HCT116 (cell line): Measurements from ENCODE around the gene SLC17A4. TPM values are rescaled to one million over a fixed set of nuclear protein-coding genes. Genes with fewer than 3 reads are reported as not detected.

ENCODE experiments used
- ATAC-seq: fragments of 200-7000 bp; cut with Tn5 transposase; 2 replicates; pipeline ENCODE4 v1.9.1; 2020; ENCODE audit warnings: mild to moderate bottlenecking, moderate library complexity
- BruUV-seq: library from RNA; stranded (reverse); fragments of 400-500 nt; replicated peaks from 2 replicates; lab custom pipeline; 2021; lab: Mats Ljungman, UMichigan
- CTCF ChIA-PET: fragments of 300-600 bp; sonication (Branson Sonifier 250); formaldehyde crosslinking; loops from one replicate; lab custom pipeline; 2021; ENCODE audit warnings: antibody characterized with exemption; lab: Charles Lee
- POLR2A ChIA-PET: fragments of 300-600, 350-600 bp; sonication (Branson Sonifier 250); formaldehyde crosslinking; loops from one replicate; lab custom pipeline; 2021; ENCODE audit warnings: antibody characterized with exemption; lab: Charles Lee
- RAD21 ChIA-PET, 2 experiments: fragments of 300-600 bp; sonication (Branson Sonifier 250); formaldehyde crosslinking; loops; one replicate each; lab custom pipeline; 2023; ENCODE audit warnings: low total read pairs in 2 of 2; ENCODE audit not compliant: uncharacterized antibody in 2 of 2, unreplicated experiment in 2 of 2, low non-redundant PET in 1 of 2; lab: Charles Lee
- DNase-seq: peaks from one replicate; pipeline ENCODE4 v3.0.0-alpha.2; 2010; ENCODE audit warnings: low read depth, low spot score
- H2AFZ ChIP-seq: fragments of 200-600 bp; shearing (Covaris generic), sonication (generic); 2 replicates; pipeline ENCODE4 v1.6.1; 2017; ENCODE audit warnings: low read depth, mixed run types, mixed read lengths, antibody characterized with exemption, low read length; ENCODE audit not compliant: poor library complexity, severe bottlenecking
- H3K27ac ChIP-seq: 2 replicates; pipeline ENCODE4 v1.5.1; 2012; ENCODE audit warnings: low read depth, low read length
- H3K27me3 ChIP-seq: fragments of 200-600 bp; sonication (generic); 2 replicates; pipeline ENCODE4 v1.6.1; 2016; ENCODE audit warnings: mixed run types, low read length, mixed read lengths; ENCODE audit not compliant: insufficient read depth
- H3K36me3 ChIP-seq, 2 experiments: fragments of 200-500 bp in 1 of 2; fragments of 200-600 bp in 1 of 2; sonication (Bioruptor generic) in 1 of 2; sonication (generic) in 1 of 2; 2 replicates each; pipeline versions ENCODE4 v1.5.1 to v1.6.1; 2014 to 2016; ENCODE audit warnings: low read length in 2 of 2, inconsistent platforms in 1 of 2, mixed read lengths in 1 of 2, mixed run types in 1 of 2; ENCODE audit not compliant: insufficient read depth in 2 of 2, control insufficient read depth in 1 of 2
- H3K4me1 ChIP-seq, 2 experiments: fragments of 200-600 bp in 1 of 2; sonication (generic) in 1 of 2; 2 replicates each; pipeline versions ENCODE4 v1.5.1 to v1.6.1; 2012 to 2017; ENCODE audit warnings: low read length in 2 of 2, inconsistent platforms in 1 of 2, mild to moderate bottlenecking in 1 of 2, mixed read lengths in 1 of 2, mixed run types in 1 of 2, moderate library complexity in 1 of 2; ENCODE audit not compliant: insufficient read depth in 2 of 2, control insufficient read depth in 1 of 2
- H3K4me2 ChIP-seq: fragments of 200-600 bp; sonication (generic); 2 replicates; pipeline ENCODE4 v1.6.1; 2017; ENCODE audit warnings: mixed run types, low read length, mixed read lengths
- H3K4me3 ChIP-seq, 2 experiments: fragments of 200-600 bp in 1 of 2; sonication (generic) in 1 of 2; replicated peaks in 1 of 2; 2 replicates each; pipeline ENCODE4 v1.5.1; 2011 to 2016; ENCODE audit warnings: low read length in 2 of 2, control low read depth in 1 of 2, low read depth in 1 of 2, mild to moderate bottlenecking in 1 of 2, mixed read lengths in 1 of 2, mixed run types in 1 of 2
- H3K79me2 ChIP-seq: fragments of 200-600 bp; sonication (generic); 2 replicates; pipeline ENCODE4 v1.6.1; 2017; ENCODE audit warnings: mild to moderate bottlenecking, mixed run types, low read length, moderate library complexity, mixed read lengths; ENCODE audit not compliant: insufficient read depth
- H3K9ac ChIP-seq: fragments of 200-600 bp; sonication (generic); 2 replicates; pipeline ENCODE4 v1.6.1; 2016; ENCODE audit warnings: low read length, mixed read lengths
- H3K9me2 ChIP-seq: fragments of 200-600 bp; sonication (generic), shearing (Covaris generic); 2 replicates; pipeline ENCODE4 v1.6.1; 2017; ENCODE audit warnings: mixed run types, mild to moderate bottlenecking, moderate library complexity; ENCODE audit not compliant: insufficient read depth
- H3K9me3 ChIP-seq, 2 experiments: fragments of 200-500 bp in 1 of 2; fragments of 200-600 bp in 1 of 2; sonication (Bioruptor generic) in 1 of 2; sonication (generic) in 1 of 2; 2 replicates each; pipeline ENCODE4 v1.6.1; 2014 to 2017; ENCODE audit warnings: low read length in 2 of 2, mixed read lengths in 2 of 2, inconsistent platforms in 1 of 2, low read depth in 1 of 2, mild to moderate bottlenecking in 1 of 2, mixed run types in 1 of 2, moderate library complexity in 1 of 2; ENCODE audit not compliant: control insufficient read depth in 1 of 2, insufficient read depth in 1 of 2
- H4K20me1 ChIP-seq: fragments of 200-600 bp; sonication (generic), shearing (Covaris generic); 2 replicates; pipeline ENCODE4 v1.6.1; 2017; ENCODE audit warnings: mixed run types, mild to moderate bottlenecking, moderate library complexity; ENCODE audit not compliant: insufficient read depth
- CBX3 ChIP-seq: IDR thresholded peaks from 2 replicates; pipeline ENCODE4 v1.6.1; 2012; ENCODE audit warnings: low read depth
- CEBPB ChIP-seq: IDR thresholded peaks from 2 replicates; pipeline ENCODE4 v1.6.1; 2012; ENCODE audit warnings: low read depth
- ELF1 ChIP-seq: IDR thresholded peaks from 2 replicates; pipeline ENCODE4 v1.6.1; 2012; ENCODE audit warnings: low read depth, borderline replicate concordance
- EZH2phosphoT487 ChIP-seq: fragments of 200-600 bp; IDR thresholded peaks from 2 replicates; pipeline ENCODE4 v1.6.1; 2018; ENCODE audit warnings: antibody characterized with exemption, borderline replicate concordance
- JUND ChIP-seq: IDR thresholded peaks from 2 replicates; pipeline ENCODE4 v1.6.1; 2012
- SRF ChIP-seq: IDR thresholded peaks from 2 replicates; pipeline ENCODE4 v1.6.1; 2012; ENCODE audit warnings: low read depth
- YY1 ChIP-seq: IDR thresholded peaks from 2 replicates; pipeline ENCODE4 v1.6.1; 2011; ENCODE audit warnings: low read length, low read depth, moderate library complexity, mild to moderate bottlenecking; ENCODE audit not compliant: insufficient replicate concordance; ENCODE audit errors: extremely low read depth
- intact Hi-C: fragments of 100-400 bp; cut with micrococcal nuclease; formaldehyde crosslinking; loops from 2 replicates; pipeline ENCODE4 v1.10.0; 2022
- total RNA-seq: library from RNA; stranded (reverse); gene quantifications from one replicate; pipeline ENCODE4 v1.2.1, GENCODE V29; 2021; ENCODE audit not compliant: unreplicated experiment
- TF ChIP-seq, protein P1 (sequence below): IDR thresholded peaks from 2 replicates; pipeline ENCODE4 v1.6.1; 2012

SLC17A4 gene
- total RNA-seq, 1 experiment from 2014 or later, result not detected

DNA sequence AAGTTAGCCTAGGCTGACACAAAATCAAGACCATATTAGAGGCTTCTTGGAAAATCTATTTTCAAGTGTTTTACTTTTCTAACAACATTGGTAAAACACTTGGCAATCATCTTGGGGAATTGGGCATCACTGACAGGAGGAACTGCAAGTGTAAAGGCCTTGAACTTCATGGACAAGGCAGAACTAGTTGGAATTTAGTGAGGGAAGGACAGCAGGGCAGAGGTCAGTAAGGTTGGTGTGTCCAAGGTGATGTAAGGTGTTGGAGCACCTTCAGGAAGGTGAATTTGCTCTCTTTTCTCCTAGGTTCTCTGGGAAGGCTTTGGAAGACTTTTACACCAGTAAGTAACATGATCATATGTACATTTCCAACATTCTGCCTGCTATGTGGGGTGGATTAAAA lies 1.5 kb upstream of the SLC17A4 start (continued):
- TF ChIP-seq SRF (no peak), ELF1 (no peak), EZH2phosphoT487 (no peak)

DNA sequence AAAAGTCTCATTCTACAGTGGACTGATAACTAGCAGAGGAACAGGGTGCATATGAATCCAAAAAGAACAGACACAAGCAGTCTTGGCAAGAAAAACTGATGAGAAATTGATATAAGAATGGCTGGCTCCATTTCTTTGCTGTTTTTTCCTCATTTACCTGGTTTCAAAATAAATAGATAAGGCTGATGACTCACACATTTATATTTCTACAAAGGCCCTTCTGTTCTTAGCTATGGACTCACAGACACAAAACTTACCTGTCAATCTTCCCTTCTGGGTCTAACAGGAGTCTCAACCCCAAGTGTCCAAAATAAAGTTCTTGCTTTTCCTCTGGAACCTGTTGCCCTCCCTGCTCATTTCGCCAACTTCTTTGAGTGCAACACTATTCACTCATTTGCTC lies 941 bp downstream of the SLC17A4 start:
- H3K27me3 ChIP-seq, result no peaks in the 10 kb centered on the region
- ChIA-PET RAD21 (no interaction called here), POLR2A (no interaction called here), CTCF (interaction anchor here (1.2 kb wide), 1 partner anchor 12 kb away, joined by 3 read pairs; no protein-coding TSS in a partner anchor)
- H3K9me3 ChIP-seq, result no peaks in the 10 kb centered on the region
- no peak for TF ChIP-seq CBX3
- no peak for TF ChIP-seq JUND
- TF ChIP-seq CEBPB, result no peak
- TF ChIP-seq, protein P1, sequence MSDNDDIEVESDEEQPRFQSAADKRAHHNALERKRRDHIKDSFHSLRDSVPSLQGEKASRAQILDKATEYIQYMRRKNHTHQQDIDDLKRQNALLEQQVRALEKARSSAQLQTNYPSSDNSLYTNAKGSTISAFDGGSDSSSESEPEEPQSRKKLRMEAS, result no peak
- TF ChIP-seq ELF1, result no peak
- TF ChIP-seq YY1, result no peak
- H3K4me3 ChIP-seq, result no peak overlapping the region
- DNase-seq (no peak), ATAC-seq (no peak)
- H3K36me3 ChIP-seq, result no peaks in the 10 kb centered on the region
- no TSS peak for BruUV-seq
- H4K20me1 ChIP-seq, result no peaks in the 10 kb centered on the region
- intact Hi-C loops, result no loop called here
- no peak overlapping the region for H3K27ac ChIP-seq
- no peak overlapping the region for H3K4me2 ChIP-seq
- H3K79me2 ChIP-seq, result no peaks in the 10 kb centered on the region
- no peak overlapping the region for H2AFZ ChIP-seq
- H3K4me1 ChIP-seq, result no peaks in the 10 kb centered on the region
- H3K9ac ChIP-seq, result no peak overlapping the region
- no peaks in the 10 kb centered on the region for H3K9me2 ChIP-seq
